Stimulated activated CD8-positive, alpha-beta memory T cell treated with anti-CD3 and anti-CD28 coated beads, Interleukin-7, amount 100 ng/mL, for 48 hours (primary cell): Measurements from ENCODE around the gene ADRA2B.

Source experiments
- DNase-seq, 2 donors: peaks; one replicate each; pipeline ENCODE4 v3.0.0-alpha.2; 2020; ENCODE audit warnings: low read depth in 1 of 2; ENCODE audit errors: extremely low read depth in 1 of 2

Gene ADRA2B

DNA sequence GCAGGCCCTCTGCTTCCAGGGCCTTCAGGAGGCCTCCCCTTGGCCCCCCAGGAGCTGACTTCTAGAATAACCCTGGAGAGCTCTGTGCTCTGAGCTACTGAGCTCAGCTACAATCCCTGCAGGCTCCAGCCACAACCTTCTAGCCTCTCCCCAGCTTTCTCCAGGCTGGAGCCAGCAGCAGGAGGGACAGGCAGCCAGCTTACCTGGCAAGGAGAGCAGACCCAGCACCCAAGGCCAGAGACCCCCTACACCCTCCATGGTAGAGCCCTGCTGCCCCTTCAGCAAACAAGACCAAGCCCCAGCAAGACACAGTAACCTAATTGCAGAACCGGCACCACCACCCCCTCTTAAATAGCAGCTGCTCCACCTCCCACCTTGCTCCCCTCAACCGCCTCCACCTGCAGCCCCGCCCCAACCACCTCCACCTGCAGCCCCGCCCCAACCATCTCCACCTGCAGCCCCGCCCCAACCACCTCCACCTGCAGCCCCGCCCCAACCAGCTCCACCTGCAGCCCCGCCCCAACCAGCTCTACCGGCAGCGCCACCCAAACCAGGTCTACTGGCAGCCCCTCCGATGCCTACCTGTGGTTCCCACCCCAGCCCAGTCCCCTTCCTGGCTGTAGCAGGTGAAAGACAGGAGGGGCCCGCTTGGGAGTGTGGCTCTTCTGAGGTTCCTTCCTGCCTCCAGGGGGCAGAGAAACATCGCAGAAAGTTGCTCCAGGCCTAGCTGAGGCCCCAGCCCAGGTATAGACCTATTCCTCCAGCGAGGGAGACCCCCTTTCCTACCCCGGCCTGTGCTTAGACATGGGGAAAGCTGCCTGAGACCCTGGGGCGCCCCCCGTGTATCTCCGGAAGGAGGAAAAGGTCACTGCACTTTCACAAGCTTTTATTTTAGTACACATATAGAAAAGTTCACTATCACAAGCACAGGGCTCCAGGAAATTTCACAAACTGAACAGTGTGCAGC, 22.1 kb upstream of the ADRA2B start, which contains the start of gene ASTL:
Gene ASTL, minus strand, starts transcription at position 324 of the 967 bp plus-strand sequence. Its CDS starts 66 bp downstream, at position 258.
- no peak for DNase-seq

DNA sequence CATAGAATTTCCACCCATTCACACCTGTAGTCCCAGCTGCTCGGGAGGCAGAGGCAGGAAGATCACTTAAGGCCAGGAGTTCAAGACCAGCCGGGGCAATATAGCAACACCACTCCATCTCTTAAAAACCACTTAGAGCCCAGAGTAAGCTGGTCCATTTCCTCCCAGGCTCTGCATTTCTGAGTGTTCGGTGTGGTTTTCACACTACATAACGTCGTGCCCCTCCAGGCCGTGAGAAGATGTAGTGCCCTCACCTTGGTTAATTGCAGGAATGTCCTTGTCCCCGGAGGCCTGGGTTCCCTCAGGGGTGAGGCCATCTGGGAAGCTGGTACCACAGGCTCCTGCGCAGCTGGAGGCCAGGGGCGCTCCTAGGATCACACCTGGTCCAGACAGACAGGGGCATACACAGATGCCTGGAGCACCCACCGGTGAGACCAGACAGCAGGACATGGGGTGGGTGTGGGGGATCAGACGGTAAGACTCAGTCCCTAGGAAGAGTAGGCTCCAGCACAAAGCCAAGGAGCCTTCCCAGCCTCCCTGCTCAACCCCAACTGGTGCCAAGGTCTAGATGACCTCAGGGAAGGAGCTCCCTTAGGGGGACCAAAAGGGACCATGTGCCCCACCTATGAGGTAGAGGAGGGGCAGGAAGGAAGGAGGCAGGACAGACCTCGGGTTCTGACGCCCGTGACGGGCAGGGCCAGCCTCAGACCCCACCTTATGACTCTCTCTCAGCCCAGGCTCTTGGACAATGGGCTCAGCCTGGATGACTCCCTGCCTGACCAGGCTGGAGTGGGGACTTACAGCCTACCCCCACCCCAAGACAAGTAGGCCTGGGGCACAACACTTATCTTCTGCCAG, 21.2 kb upstream of the ADRA2B start:
- DNase-seq: no peak

DNA sequence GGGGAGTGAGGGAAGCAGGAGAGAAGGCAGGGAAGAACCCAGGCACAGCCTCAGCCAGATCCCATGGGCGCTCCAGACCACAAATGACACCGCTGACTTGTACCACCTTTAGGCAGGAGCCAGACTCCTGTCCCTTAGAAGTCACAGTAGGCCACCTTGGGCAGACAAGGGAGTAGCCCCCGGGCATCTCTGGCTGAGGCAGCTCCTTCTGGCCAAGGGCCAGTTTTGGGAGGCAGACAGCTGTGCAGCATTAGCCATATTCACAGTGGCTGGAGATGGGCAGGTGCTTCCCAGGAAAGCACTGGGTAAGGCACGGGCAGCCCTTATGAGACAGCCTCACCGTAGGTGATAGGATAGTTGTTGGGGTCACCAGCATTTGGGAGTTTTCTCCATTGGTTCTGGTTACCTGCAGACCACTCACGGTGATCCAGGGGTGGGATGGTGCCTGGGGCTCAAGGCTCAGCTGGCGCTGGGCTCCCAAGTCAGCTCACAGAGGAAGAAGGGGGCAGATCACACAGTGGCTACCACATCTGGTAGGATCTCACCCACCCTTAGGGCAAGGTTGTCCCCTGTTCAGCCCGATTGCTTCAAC, 19.9 kb upstream of the ADRA2B start:
- no peak for DNase-seq

DNA sequence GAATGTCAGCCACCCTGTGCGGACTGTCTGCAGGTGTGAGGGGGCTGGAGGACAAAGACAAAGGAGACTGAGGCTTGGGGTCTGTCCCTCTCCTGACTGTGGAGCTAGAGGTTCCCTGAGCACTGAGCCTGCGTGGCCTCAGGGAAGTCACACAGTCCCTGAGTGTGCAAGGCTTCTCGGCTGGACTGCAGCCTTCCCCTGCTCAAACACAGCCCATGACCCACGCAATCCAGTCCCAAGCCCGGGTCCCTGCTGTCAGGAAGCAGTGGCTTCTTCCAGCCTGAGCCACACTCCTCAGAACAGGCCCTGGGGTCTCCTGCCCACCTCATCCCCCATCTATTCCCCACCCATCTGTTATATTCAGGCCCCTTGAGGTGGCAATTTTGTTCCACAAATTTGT, 19.2 kb upstream of the ADRA2B start:
- no peak for DNase-seq

DNA sequence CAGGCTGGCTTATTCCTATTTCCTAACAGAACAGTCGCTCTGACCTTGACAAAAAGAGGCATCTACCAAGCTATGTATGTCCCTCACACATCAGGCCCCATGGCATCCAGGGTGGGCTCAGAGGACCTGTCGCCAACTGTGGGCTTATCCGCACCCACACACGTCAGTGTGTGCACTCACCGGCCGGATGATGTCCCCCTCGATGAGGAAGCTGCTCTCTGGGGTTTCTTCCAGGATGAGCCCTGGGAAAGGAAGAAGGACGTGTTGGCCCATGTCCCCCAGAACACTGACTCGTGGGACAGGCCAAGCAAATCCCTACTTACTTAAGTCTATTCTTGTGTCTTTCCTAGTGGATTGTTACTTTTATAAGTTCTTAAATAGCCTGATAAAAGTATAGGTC, 18.8 kb upstream of the ADRA2B start:
- no peak for DNase-seq

DNA sequence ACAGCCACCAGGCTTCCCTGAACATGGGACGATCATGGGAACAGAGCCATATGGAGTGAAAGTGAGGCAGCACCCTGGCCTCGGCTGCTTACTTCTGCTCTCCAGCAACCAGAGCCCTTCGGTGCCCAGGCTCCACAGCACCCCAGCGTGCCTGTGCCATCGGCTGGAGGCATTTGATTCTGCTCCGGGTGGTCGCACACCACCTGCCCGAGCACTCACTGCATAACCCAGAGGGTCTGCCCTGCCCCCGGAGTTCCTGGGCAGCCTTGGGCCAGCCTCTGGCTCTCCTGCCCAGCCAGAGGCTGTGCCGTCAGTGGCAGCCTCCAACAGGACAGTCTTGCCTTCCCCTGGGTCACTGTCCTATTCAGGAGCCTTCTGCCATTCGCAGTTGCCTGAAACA, 18.1 kb upstream of the ADRA2B start:
- no peak for DNase-seq

DNA sequence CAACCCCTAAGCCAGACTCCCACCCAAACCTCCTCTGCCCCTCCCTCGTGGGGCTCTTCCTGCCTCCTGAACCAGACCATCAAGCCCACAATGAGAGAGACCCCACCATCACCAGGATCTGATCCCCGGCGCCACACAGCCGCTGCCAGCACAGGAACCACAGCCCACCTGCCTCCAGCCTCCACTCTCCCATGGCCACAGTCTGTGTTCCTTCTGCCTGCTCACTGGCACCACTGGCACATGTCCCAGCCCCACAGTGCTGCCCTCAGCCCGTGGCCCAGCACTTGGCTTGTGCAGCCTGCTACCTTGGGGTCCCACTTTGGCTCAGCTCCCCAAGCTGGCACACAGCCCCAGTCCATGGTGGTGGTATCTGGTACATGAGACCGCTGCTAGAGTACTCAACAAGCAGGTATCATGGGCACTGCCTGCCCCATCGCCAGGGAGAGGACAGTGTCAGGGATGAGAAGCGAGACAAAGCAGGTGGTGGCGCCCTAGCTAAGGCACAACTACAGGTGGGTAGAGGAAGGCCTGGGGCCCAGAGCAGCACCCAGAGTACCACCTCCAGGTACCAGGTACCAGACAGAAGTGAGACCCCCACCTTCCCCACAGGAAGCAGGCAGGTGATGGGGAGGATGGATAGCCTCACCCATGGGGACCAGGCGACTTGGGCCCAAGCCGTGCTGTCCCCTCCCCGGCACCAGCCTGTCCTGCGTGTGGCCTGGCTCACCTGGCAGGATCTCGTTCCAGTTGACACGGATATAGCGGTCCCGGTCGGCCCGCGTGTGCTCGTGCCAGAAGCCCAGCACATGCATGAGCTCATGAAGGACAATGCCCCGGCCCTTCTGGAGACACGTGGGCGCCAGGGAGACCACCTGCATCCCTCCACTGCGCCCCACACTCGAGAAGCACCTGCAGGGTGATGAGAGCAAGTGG, 15.7 kb upstream of the ADRA2B start:
- DNase-seq: no peak

DNA sequence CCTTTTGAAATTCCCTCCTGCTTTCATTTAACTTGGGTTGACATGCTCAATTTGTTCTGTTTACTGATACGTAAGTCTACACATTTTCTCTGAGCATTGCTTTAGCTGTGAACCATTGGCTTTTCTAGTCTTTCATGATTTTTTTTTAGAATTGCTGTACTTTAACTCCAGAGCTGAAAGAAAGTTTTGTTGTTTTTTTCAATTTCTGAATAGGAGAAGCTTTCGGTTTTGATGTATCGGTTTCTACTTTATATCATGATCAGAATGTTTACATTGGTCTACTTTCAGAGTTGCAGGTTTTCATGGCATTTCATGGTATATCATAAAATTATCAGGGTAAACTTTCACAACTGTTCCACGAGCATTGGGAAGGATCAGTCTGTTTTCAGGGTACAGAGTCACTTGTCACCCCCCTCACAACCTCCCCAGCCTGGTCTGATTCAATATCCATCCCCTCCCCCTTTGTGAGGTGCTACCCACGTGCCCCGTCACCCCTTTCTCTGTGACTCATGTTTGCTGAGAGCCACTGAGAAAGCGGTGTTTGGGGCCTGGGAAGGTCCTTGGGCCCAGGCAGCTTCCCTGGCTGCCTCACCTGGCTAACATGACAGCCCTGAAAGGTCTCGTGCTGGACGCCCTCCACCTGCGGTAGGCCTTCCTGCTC, 14.9 kb upstream of the ADRA2B start:
- peak in 1 of 2 donors; percentile 56 for DNase-seq

DNA sequence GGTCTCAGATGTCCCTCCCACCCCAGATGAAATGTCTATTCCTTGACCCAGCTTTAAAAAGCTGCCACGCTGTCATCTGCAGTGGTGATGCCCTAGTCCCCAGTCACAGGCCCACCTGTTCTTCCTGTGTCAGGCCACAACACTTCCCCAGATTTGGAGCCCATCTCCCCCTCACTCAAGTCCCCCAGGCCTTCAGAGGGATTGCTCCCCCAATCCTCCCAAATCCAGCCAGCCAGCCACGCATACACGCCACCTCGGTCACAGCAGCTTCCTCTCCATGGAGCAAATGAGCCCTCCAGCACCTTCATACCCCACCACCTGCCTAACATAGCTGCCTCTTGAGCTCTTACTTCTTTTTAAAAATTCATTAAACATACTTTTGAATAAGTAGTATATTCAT, 14.1 kb upstream of the ADRA2B start:
- DNase-seq: no peak

DNA sequence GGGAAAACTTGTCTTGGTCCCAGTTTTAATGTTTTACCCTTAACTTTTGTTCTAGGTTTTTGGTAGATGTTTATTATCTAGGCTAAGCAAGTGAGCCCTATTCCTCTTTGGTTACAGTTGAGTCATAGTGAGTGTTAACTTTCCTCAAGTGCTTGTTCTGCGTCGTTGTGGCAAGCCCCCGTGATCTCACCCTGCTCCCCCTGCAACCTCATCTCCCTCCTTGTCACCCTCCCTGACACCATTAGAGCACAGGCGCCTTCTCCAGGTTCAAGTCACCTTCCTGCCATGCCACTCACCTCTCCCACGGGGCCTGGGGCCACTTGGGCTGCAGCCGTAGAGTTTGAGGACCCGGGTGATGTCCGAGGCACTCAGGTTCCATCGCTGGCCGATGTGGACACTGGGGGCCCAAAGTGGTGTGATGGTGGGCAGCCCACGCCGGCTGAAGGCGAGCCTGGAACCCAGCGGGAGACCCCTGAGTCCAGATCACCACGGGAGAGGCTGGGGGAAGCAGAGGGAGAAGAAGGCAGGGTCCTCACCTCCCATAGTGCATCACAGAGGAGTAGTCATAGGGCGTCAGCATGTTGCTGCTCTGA, 13.3 kb upstream of the ADRA2B start:
- no peak for DNase-seq

DNA sequence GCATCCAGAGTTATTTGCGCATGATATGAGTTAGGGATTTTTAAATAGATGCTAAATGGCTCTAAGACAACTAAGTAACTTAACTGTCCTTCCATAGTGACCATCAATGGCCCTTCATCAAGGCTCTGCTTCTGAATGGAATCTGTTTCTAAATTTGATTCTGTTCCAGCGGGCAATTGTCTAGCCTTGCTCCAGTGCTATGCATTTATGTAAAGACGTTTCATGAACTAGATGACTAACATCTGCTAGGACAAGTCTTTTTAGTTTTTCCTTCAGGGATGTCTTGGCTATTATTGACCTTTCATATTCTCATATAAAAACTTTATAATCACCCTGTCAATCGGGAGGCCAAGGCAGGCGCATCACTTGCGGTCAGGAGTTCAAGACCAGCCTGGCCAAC, 12.1 kb upstream of the ADRA2B start:
- no peak for DNase-seq

DNA sequence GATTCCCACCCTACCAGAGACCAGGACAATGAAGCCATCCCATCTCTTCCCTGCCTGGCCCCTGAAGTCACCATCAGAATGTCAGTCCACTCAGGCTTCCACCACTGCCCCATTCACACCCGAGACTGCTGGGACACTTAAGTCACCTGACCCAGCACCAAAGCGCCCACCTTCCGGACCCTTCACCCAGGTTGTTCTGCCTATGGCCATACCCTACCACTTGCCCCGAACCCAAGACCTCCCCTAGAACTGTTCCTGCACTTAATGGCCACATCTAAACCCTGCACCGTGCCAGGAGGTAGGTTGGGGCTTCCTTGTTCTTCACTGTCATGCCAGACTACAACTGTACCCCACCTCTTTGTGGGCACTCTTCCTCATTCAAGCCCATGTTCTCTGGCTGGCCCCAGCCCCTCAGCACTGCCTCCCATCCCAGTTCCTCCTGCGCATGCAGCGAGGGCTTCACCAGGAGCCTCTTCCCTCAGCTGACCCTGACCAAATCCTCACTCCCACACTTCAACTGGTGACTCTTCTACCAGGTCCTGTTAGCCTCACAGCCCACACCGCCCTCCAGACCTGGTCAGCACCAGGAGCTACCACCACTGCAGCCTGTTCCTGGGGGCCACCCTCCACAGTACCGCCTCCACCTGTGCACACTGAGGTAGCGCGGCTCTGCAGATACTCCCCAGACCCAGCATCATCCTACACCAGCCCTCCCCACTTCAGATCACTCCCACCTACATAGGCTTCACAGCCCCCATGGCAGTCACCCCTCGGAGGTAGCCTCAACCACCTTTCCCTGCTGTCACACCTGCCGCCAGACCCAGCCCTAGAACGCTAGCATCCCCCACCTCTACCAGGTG, 8.3 kb upstream of the ADRA2B start:
- DNase-seq: no peak

DNA sequence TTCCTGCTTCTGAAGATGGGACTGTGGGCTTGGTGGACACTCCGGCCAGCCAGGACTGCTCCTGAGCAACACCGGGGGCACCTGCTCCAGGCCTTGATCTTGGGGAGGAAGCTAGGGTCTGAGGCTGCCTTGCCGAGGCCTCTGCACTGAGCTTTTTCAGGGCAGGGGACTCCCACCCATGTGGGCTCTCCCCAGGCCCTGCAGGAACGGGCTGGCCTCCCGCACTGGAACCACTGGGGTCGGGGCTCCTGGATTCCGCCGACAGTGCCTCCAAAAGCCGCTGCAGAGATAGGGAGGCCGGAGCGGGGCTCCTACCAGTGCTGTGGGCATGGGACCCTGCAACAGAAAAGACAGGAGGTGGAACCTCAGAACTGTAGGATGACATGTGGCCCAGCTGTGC, 7.6 kb upstream of the ADRA2B start:
- no peak for DNase-seq

DNA sequence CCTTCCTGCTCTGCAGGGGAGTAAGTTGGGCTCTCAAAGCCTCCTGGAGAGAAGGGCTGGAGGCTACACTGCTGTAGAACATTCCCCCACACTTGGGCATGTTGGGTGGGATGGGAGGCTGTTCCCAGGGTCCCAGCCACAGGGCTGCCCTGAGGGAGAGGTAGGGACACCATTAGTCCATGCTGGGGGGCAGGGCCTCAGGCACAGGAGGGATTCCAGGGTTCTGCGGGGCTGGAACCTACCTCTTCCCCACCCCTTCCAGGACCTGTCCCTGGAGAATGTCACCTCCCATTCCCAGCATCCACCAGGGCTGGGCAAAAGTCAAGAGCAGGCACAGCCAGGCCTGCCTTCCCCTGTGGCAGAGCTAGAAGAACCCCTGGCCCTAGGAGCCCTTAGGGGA, 6.9 kb upstream of the ADRA2B start:
- no peak for DNase-seq

DNA sequence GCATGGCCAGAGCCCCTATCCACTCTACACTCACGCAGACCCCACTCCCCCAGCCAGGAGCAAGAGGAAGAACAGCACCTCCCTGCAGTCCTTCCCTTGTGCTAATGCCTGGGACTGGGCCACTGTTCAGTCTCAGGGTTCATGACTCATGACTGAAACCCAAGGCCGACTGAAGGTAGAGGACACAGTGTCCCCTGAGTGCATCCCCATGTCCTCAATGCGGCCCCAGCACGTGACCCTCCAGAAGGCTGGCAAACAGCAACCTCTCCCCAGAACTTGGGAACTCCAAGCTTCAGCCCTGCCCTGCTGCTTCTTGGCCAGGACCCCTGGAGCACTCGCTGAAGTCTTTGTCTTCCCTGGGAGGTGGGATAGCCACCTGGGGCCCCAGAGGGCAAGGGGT, 6.0 kb upstream of the ADRA2B start:
- no peak for DNase-seq

DNA sequence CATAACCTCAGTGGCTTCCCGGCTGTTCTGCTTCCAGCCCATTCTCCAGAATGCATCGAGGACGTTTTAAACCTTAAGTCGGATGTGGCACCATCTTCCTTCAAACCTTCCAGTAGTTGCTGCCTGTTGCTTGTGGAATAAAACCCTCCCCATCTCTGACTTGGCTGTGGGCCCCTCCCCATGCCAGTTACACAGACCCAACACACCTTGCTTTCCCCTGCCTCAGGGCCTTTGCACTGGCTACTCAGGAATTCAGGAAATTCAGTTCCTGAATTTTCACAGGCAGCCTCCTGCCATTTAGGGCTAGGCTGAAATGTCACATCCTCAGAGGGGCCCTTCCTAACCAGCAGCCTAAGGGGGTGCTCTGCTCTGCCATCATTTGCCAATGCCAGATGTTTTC, 5.0 kb upstream of the ADRA2B start:
- no peak for DNase-seq

DNA sequence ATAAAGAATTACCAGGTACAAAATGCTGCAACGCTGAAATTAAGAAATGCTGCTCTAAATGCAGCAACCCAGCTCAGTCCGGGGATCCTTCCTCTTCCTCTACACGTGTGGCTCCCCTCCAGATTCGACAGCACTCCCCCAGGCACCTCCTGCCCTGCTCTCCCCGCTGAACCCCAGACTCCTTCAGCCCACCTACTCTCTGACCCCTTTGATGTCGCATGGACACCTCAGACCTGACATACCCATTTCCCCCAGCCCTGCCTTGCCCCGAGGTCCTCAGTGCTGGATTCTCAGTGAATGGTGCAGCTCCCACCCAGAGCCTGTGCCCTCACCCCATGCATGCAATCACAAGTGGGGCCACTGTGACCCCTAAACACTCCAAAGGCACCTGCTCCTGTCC, 4.6 kb upstream of the ADRA2B start:
- no peak for DNase-seq

DNA sequence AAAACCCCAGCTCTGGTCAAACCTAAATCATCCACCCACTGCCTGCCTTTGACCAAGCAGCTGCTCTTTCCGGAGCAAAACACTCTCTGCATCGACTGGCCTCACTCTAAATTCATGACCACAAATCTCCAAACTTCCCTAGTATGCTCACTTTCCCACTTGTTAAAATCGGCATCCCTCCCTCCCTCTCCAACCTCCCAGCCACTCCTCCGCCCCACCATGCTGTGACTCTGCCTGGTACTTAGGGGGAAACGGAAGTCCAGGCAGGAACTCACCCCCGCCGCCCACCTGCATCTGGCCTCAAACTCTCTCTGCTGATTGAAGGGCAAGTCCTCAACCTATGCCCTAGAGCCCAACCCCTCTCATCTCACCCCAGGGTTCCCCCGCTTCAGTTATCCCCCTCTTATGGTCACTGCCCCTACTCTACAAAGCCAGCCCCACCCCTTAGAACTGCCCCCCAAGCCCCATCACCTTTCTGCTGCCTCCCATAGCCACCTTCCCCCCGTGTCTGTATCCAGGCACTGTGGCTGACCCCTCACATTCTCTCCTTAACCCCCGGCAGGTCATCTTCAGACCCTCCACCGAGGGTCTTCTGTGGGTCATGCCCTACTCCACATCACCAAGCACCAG, 3.8 kb upstream of the ADRA2B start:
- DNase-seq: no peak
